SK-N-SH treated with all-trans-retinoic acid at 6 μM for 48 hours (cell line): ENCODE measurements around the gene SH3BP1.

Experiments used
- ATAC-seq: fragments of 200-7000 bp; cut with Tn5 transposase; 3 replicates; pipeline ENCODE4 v1.9.1; 2020; ENCODE audit warnings: mild to moderate bottlenecking, moderate library complexity
- ARNTL ChIP-seq: fragments of 450-650 bp; formaldehyde crosslinking; IDR thresholded peaks from 2 replicates; pipeline ENCODE4 v1.5.0; 2020; ENCODE audit warnings: low read depth, mild to moderate bottlenecking, moderate library complexity, borderline replicate concordance
- BACH2 ChIP-seq: fragments of 250-450 bp; sonication (Bioruptor Pico); IDR thresholded peaks from 2 replicates; pipeline ENCODE4 v1.9.0; 2021; ENCODE audit warnings: mild to moderate bottlenecking, borderline replicate concordance
- CSDC2 ChIP-seq: fragments of 250-450 bp; sonication (Bioruptor Pico); IDR thresholded peaks from 2 replicates; pipeline ENCODE4 v1.5.0; 2020; ENCODE audit warnings: mild to moderate bottlenecking, moderate library complexity
- GLIS3 ChIP-seq: fragments of 250-450 bp; sonication (Bioruptor Pico); IDR thresholded peaks from 2 replicates; pipeline ENCODE4 v1.5.0; 2020; ENCODE audit warnings: mild to moderate bottlenecking, moderate library complexity
- OSR1 ChIP-seq: fragments of 250-450 bp; sonication (Bioruptor Pico); IDR thresholded peaks from 2 replicates; pipeline ENCODE4 v1.8.0; 2022; ENCODE audit warnings: moderate library complexity, mild to moderate bottlenecking, inconsistent platforms
- POU6F1 ChIP-seq: fragments of 250-450 bp; sonication (Bioruptor Pico); IDR thresholded peaks from 2 replicates; pipeline ENCODE4 v1.8.0; 2021; ENCODE audit warnings: low read depth, mild to moderate bottlenecking, moderate library complexity, borderline replicate concordance
- PPARA ChIP-seq: fragments of 250-450 bp; sonication (Bioruptor Pico); IDR thresholded peaks from 2 replicates; pipeline ENCODE4 v1.5.0; 2020; ENCODE audit warnings: mild to moderate bottlenecking, borderline replicate concordance
- RARB ChIP-seq: fragments of 250-450 bp; sonication (Bioruptor Pico); IDR thresholded peaks from 2 replicates; pipeline ENCODE4 v1.8.0; 2021; ENCODE audit warnings: mild to moderate bottlenecking, moderate library complexity
- SNAI2 ChIP-seq: fragments of 250-450 bp; sonication (Bioruptor Pico); IDR thresholded peaks from 2 replicates; pipeline ENCODE4 v1.5.0; 2020; ENCODE audit warnings: mild to moderate bottlenecking, moderate library complexity
- TCF4 ChIP-seq: fragments of 250-450 bp; sonication (Bioruptor Pico); IDR thresholded peaks from 2 replicates; pipeline ENCODE4 v1.8.0; 2021; ENCODE audit warnings: mild to moderate bottlenecking, moderate library complexity, borderline replicate concordance
- TOX ChIP-seq: fragments of 250-450 bp; sonication (Bioruptor Pico); IDR thresholded peaks from 2 replicates; pipeline ENCODE4 v1.8.0; 2021; ENCODE audit warnings: mild to moderate bottlenecking, moderate library complexity, borderline replicate concordance
- TSHZ2 ChIP-seq: fragments of 250-450 bp; sonication (Bioruptor Pico); IDR thresholded peaks from 2 replicates; pipeline ENCODE4 v1.5.0; 2020; ENCODE audit warnings: mild to moderate bottlenecking, moderate library complexity
- ZC3H10 ChIP-seq: fragments of 250-450 bp; sonication (Bioruptor Pico); IDR thresholded peaks from 2 replicates; pipeline ENCODE4 v1.5.1; 2021; ENCODE audit warnings: mild to moderate bottlenecking, moderate library complexity
- ZNF565 ChIP-seq: fragments of 450-650 bp; formaldehyde crosslinking; conservative IDR thresholded peaks from 2 replicates; pipeline ENCODE4 v1.5.0; 2020; ENCODE audit warnings: low read depth, mild to moderate bottlenecking, moderate library complexity
- ZNF70 ChIP-seq: fragments of 450-650 bp; formaldehyde crosslinking; IDR thresholded peaks from 2 replicates; pipeline ENCODE4 v1.5.0; 2020; ENCODE audit warnings: mild to moderate bottlenecking, moderate library complexity
- TF ChIP-seq, protein P1 (sequence below): fragments of 250-450 bp; sonication (Bioruptor Pico); IDR thresholded peaks from 2 replicates; pipeline ENCODE4 v1.8.0; 2020; ENCODE audit warnings: mild to moderate bottlenecking, moderate library complexity, borderline replicate concordance
- TF ChIP-seq, protein P2 (sequence below): fragments of 250-450 bp; sonication (Bioruptor Pico); IDR thresholded peaks from 2 replicates; pipeline ENCODE4 v1.5.1; 2020; ENCODE audit warnings: low read depth, mild to moderate bottlenecking, moderate library complexity

Gene SH3BP1

GRCh38 chr22:37677493-37677974 is 38.1 kb downstream of the SH3BP1 start:
- no peak for ATAC-seq
- no peak for TF ChIP-seq RARB (CRISPR knock-in tag)
- no peak for TF ChIP-seq ARNTL (CRISPR knock-in tag)
- TF ChIP-seq GLIS3 = no peak
- TF ChIP-seq OSR1 (CRISPR knock-in tag) = no peak
- no peak for TF ChIP-seq TOX (CRISPR knock-in tag)
- TF ChIP-seq, protein P1, sequence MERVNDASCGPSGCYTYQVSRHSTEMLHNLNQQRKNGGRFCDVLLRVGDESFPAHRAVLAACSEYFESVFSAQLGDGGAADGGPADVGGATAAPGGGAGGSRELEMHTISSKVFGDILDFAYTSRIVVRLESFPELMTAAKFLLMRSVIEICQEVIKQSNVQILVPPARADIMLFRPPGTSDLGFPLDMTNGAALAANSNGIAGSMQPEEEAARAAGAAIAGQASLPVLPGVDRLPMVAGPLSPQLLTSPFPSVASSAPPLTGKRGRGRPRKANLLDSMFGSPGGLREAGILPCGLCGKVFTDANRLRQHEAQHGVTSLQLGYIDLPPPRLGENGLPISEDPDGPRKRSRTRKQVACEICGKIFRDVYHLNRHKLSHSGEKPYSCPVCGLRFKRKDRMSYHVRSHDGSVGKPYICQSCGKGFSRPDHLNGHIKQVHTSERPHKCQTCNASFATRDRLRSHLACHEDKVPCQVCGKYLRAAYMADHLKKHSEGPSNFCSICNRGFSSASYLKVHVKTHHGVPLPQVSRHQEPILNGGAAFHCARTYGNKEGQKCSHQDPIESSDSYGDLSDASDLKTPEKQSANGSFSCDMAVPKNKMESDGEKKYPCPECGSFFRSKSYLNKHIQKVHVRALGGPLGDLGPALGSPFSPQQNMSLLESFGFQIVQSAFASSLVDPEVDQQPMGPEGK (CRISPR knock-in tag) = no peak
- no peak for TF ChIP-seq ZNF70 (CRISPR knock-in tag)
- TF ChIP-seq PPARA (CRISPR knock-in tag) = no peak
- TF ChIP-seq POU6F1 (CRISPR knock-in tag) = no peak
- TF ChIP-seq BACH2 (CRISPR knock-in tag) = no peak
- TF ChIP-seq ZNF565 (CRISPR knock-in tag) = no peak
- TF ChIP-seq, all 23 proteins: peak for 0

- ATAC-seq = no peak
Observed at GRCh38 chr22:37678372-37678771, 38.9 kb downstream of the SH3BP1 start.

DNA sequence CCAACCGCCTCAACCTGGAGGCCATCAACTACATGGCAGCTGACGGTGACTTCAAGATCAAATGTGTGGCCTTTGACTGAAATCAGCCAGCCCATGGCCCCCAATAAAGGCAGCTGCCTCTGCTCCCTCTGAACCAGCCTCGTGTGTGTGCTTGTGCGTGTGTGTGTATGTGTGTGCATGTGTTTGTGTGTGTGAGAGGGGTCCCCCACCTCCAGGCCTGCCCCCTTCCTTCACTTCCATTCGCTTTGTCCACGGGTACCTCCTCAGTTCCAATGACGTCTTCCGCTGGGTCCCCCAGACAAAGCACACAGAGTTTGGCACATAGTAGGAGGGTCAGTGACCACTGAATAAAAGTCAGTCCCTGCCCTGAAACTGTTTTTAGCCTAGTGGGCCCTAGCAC is 40.2 kb downstream of the SH3BP1 start:
- ATAC-seq = no peak
- TF ChIP-seq, protein P2, sequence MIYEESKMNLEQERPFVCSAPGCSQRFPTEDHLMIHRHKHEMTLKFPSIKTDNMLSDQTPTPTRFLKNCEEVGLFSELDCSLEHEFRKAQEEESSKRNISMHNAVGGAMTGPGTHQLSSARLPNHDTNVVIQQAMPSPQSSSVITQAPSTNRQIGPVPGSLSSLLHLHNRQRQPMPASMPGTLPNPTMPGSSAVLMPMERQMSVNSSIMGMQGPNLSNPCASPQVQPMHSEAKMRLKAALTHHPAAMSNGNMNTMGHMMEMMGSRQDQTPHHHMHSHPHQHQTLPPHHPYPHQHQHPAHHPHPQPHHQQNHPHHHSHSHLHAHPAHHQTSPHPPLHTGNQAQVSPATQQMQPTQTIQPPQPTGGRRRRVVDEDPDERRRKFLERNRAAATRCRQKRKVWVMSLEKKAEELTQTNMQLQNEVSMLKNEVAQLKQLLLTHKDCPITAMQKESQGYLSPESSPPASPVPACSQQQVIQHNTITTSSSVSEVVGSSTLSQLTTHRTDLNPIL (CRISPR knock-in tag) = no peak
- TF ChIP-seq ZC3H10 (CRISPR knock-in tag) = no peak
- no peak for TF ChIP-seq BACH2 (CRISPR knock-in tag)
- no peak for TF ChIP-seq PPARA (CRISPR knock-in tag)
- TF ChIP-seq TCF4 (CRISPR knock-in tag) = no peak
- no peak for TF ChIP-seq SNAI2
- no peak for TF ChIP-seq TSHZ2 (CRISPR knock-in tag)
- no peak for TF ChIP-seq POU6F1 (CRISPR knock-in tag)
- TF ChIP-seq CSDC2 (CRISPR knock-in tag) = no peak

More at GRCh38 chr22:37678372-37678771, 38.9 kb downstream of the SH3BP1 start:
- no peak for TF ChIP-seq GLIS3
- no peak for TF ChIP-seq POU6F1 (CRISPR knock-in tag)
